ENCODE data around the gene TARDBP. TPM values are rescaled to one million over a fixed set of nuclear protein-coding genes. Genes with fewer than 3 reads are reported as not detected.

TARDBP gene
- total and polyA plus RNA-seq, 9 of the 15 experiments (the other 6 are each of a cell fraction or from before 2014, with no cell fraction given), result 122 to 515 (median 243) TPM

DNA sequence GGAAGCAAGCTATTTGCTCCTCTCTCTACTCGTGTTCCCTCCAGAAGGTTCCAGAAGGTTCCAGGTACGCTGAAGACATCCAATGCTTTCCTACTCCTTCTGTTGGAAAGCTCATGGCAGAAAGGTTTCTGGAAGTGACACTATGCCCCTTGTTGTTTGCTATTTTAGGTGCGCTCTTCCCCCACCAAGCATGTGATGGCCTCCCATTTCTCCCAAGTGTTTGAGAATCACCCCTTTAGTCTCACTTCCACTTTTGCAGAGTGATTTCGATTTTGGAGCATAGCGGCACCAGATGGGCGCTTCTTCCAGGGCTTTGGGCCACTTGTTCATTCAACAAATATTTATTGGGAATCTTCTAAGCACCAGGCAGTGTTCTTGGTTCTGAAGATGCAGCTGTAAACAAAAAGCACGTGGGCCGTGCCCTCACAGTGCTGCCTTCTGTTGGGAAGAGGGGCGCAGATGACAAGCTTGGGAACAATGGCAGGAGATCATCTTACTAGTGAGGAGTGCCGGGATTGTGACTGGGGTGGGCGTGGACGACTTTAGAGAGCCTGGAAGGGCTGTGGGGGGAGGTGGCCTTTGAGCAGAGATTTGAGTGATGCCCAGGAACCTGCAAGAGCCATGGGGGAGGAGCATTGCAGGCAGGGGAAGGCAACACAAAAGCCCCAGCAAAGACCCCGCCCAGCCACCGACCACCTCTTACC is 43.0 kb upstream of the TARDBP start:
- ATAC-seq (no peak), DNase-seq (ENCODE audit: extremely low read depth in 1 of 4, low spot score in 3 of 4) (no peak), FAIRE-seq (no peak)
- Histone ChIP-seq H3K9me1 (ENCODE audit: control insufficient read depth, insufficient read depth, low read length) (no peaks in the 10 kb centered on the region), H3K4me3 (no peak overlapping the region), H3K27me3 (ENCODE audit: control insufficient read depth in 2 of 2, insufficient read depth in 2 of 2, low read length in 2 of 2) (peaks cover 36 to 83% of the 10 kb centered on the region in 2 experiments), H4K20me1 (replicated peaks; ENCODE audit: control insufficient read depth, insufficient read depth, low read length) (no peaks in the 10 kb centered on the region), H3K9me3 (replicated peaks; ENCODE audit: control insufficient read depth, insufficient read depth, low read depth, low read length) (no peaks in the 10 kb centered on the region), H3K27ac (ENCODE audit: extremely low read depth, low read depth, low read length) (no peak overlapping the region), H3K9ac (ENCODE audit: insufficient read depth in 1 of 2, low read depth in 2 of 2, low read length in 2 of 2) (no peak overlapping the region), H3K79me2 (ENCODE audit: control insufficient read depth, insufficient read depth, low read length) (no peaks in the 10 kb centered on the region), H3K36me3 (ENCODE audit: control insufficient read depth, insufficient read depth, low read length) (no peaks in the 10 kb centered on the region), H3K4me2 (ENCODE audit: insufficient read depth, low read length) (no peak overlapping the region), H2AFZ (ENCODE audit: low read depth, low read length) (no peak overlapping the region), H3K4me1 (replicated peaks in 1 of 2; ENCODE audit: control insufficient read depth in 2 of 2, insufficient read depth in 2 of 2, low read length in 2 of 2) (peaks cover 0 to 8% of the 10 kb centered on the region in 2 experiments; a peak in 4 of 5 replicates)
- intact Hi-C loops (cut with micrococcal nuclease) (no loop called here), in situ Hi-C loops (cut with MboI) (no loop called here)
- no TSS peak for BruUV-seq (replicated peaks)
- POLR2A ChIA-PET, result interaction anchor here (0.5 to 1.3 kb wide), 3 partner anchors 10 to 610 kb away, joined by 3 read pairs; no protein-coding TSS in a partner anchor
- TF ChIP-seq ZNF444 (CRISPR knock-in tag; IDR thresholded peaks at IDR 0.05) (no peak), KLF10 (CRISPR knock-in tag; IDR thresholded peaks at IDR 0.05) (no peak), DMBX1 (CRISPR knock-in tag; IDR thresholded peaks at IDR 0.05; ENCODE audit: borderline replicate concordance) (no peak), ZNF75A (CRISPR knock-in tag; IDR thresholded peaks at IDR 0.05) (no peak), ZNF134 (CRISPR knock-in tag; conservative IDR thresholded peaks at IDR 0.05) (no peak), HMGN3 (IDR thresholded peaks at IDR 0.05; ENCODE audit: borderline replicate concordance, extremely low read depth, insufficient read length, low read depth, low read length) (no peak)
- TF ChIP-seq, protein P1, sequence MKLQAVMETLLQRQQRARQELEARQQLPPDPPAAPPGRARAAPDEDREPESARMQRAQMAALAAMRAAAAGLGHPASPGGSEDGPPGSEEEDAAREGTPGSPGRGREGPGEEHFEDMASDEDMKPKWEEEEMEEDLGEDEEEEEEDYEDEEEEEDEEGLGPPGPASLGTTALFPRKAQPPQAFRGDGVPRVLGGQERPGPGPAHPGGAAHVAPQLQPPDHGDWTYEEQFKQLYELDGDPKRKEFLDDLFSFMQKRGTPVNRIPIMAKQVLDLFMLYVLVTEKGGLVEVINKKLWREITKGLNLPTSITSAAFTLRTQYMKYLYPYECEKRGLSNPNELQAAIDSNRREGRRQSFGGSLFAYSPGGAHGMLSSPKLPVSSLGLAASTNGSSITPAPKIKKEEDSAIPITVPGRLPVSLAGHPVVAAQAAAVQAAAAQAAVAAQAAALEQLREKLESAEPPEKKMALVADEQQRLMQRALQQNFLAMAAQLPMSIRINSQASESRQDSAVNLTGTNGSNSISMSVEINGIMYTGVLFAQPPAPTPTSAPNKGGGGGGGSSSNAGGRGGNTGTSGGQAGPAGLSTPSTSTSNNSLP (IDR thresholded peaks at IDR 0.05; ENCODE audit: borderline replicate concordance, low read depth, low read length), result no peak
- TF ChIP-seq, protein P2, sequence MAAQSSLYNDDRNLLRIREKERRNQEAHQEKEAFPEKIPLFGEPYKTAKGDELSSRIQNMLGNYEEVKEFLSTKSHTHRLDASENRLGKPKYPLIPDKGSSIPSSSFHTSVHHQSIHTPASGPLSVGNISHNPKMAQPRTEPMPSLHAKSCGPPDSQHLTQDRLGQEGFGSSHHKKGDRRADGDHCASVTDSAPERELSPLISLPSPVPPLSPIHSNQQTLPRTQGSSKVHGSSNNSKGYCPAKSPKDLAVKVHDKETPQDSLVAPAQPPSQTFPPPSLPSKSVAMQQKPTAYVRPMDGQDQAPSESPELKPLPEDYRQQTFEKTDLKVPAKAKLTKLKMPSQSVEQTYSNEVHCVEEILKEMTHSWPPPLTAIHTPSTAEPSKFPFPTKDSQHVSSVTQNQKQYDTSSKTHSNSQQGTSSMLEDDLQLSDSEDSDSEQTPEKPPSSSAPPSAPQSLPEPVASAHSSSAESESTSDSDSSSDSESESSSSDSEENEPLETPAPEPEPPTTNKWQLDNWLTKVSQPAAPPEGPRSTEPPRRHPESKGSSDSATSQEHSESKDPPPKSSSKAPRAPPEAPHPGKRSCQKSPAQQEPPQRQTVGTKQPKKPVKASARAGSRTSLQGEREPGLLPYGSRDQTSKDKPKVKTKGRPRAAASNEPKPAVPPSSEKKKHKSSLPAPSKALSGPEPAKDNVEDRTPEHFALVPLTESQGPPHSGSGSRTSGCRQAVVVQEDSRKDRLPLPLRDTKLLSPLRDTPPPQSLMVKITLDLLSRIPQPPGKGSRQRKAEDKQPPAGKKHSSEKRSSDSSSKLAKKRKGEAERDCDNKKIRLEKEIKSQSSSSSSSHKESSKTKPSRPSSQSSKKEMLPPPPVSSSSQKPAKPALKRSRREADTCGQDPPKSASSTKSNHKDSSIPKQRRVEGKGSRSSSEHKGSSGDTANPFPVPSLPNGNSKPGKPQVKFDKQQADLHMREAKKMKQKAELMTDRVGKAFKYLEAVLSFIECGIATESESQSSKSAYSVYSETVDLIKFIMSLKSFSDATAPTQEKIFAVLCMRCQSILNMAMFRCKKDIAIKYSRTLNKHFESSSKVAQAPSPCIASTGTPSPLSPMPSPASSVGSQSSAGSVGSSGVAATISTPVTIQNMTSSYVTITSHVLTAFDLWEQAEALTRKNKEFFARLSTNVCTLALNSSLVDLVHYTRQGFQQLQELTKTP (IDR thresholded peaks at IDR 0.05; ENCODE audit: low read depth in 1 of 2, partially characterized antibody in 2 of 2), result no peak
- CTCF ChIA-PET (ENCODE audit: low intra/inter-chr PET ratio), result no interaction called here
- 2% methylated on average over 14 of the region's 14 CpGs for WGBS (ENCODE audit: insufficient coverage, low coverage, missing lambda C conversion rate)

All from K562 (cell line).